Cardiac septum (tissue), 1 donor: ENCODE data around the gene ANAPC15. TPM values are rescaled to one million over a fixed set of nuclear protein-coding genes. Genes with fewer than 3 reads are reported as not detected.

Source experiments
- DNase-seq: peaks from one replicate; pipeline ENCODE4 v3.0.0-alpha.2; 2020; ENCODE audit warnings: low spot score
- intact Hi-C: fragments of 100-400 bp; cut with DNase I; formaldehyde crosslinking; loops from one replicate; pipeline ENCODE4 v1.14.0; 2022
- microRNA-seq: library from miRNA; unstranded; fragments of <30 nt; microRNA quantifications from one replicate; pipeline ENCODE4 v1.2.0, GENCODE V29; 2020
- total RNA-seq: library from RNA; stranded (reverse); fragmentation: NEBNext Ultra II Directional; extraction: Animal tissue kit (Norgen Biotek cat#: 25700); gene quantifications from one replicate; pipeline ENCODE4 v1.2.1, GENCODE V29; 2021
- donor health status: DM: no; HTN: no; CAD: no.

The ANAPC15 gene
- total RNA-seq, 1 donor from 2014 or later, result 46.4 TPM

- DNase-seq, result peak; percentile 93
- intact Hi-C loops, result loop anchor here (1.0 kb wide), 1 partner anchor 29 kb away; no protein-coding TSS in a partner anchor
Observed at GRCh38 chr11:72069787-72070251, 42.7 kb downstream of the ANAPC15 start.

- intact Hi-C loops, result no loop called here
- no peak for DNase-seq
Observed at GRCh38 chr11:72069200-72069599, 43.3 kb downstream of the ANAPC15 start.

GRCh38 chr11:72067676-72068075, 44.8 kb downstream of the ANAPC15 start:
- DNase-seq, result no peak
- intact Hi-C loops, result loop anchor here (2.0 kb wide), 1 partner anchor 27 kb away; no protein-coding TSS in a partner anchor

GRCh38 chr11:72067266-72067665, 45.2 kb downstream of the ANAPC15 start:
- no peak for DNase-seq
- intact Hi-C loops, result loop anchor here (2.0 kb wide), 1 partner anchor 26 kb away; no protein-coding TSS in a partner anchor

- intact Hi-C loops, result loop anchor here (2.0 kb wide), 1 partner anchor 26 kb away; no protein-coding TSS in a partner anchor
Observed at GRCh38 chr11:72066855-72067254, 45.6 kb downstream of the ANAPC15 start.

GRCh38 chr11:72061739-72062396, 50.6 kb downstream of the ANAPC15 start:
- intact Hi-C loops, result no loop called here
- no peak for DNase-seq

More at GRCh38 chr11:72066855-72067254, 45.6 kb downstream of the ANAPC15 start:
- DNase-seq, result no peak

Small RNAs within 50 kb of the gene (microRNA-seq; reads per million reads assigned to microRNA genes)
- not detected for gene MIR3165

Other genes with a start within 250 kb of the ANAPC15 start
- not detected for gene DEFB131B, start 234.2 kb downstream of the ANAPC15 start, total RNA-seq
- 2.9 TPM for gene XNDC1N, start 184.1 kb downstream of the ANAPC15 start, total RNA-seq
- 18.4 TPM for gene RNF121, start 183.6 kb downstream of the ANAPC15 start, total RNA-seq
- 6.2 TPM for gene IL18BP, start 113.8 kb downstream of the ANAPC15 start, total RNA-seq
- 86.0 TPM for gene NUMA1, start 32.2 kb downstream of the ANAPC15 start, total RNA-seq
- gene LRRC51, start 31.8 kb downstream of the ANAPC15 start, total RNA-seq, result 4.2 TPM
- 79.3 TPM for gene LAMTOR1, start 9.4 kb downstream of the ANAPC15 start, total RNA-seq
- gene TOMT, start 6.8 kb downstream of the ANAPC15 start, total RNA-seq, result not detected
- not detected for gene FOLR3, start 23.0 kb upstream of the ANAPC15 start, total RNA-seq
- 0.22 TPM for gene FOLR1, start 79.4 kb upstream of the ANAPC15 start, total RNA-seq
- 11.7 TPM for gene FOLR2, start 104.1 kb upstream of the ANAPC15 start, total RNA-seq
- gene INPPL1, start 112.1 kb upstream of the ANAPC15 start, total RNA-seq, result 132 TPM
- not detected for gene PHOX2A, start 131.5 kb upstream of the ANAPC15 start, total RNA-seq